Spinal cord (tissue), 10 donors: ENCODE measurements around the gene TLCD3A. TPM values are rescaled to one million over a fixed set of nuclear protein-coding genes. Genes with fewer than 3 reads are reported as not detected.
"Not testable (repeated sequence)": the region's sequence is repeated elsewhere in the genome, so short reads cannot be mapped to it uniquely, and the experiment has no call there.

Source experiments
- DNase-seq, 6 donors: peaks; one replicate each; pipeline versions ENCODE4 v3.0.0 to v3.0.0-alpha.2; 2013 to 2015; ENCODE audit warnings: low spot score in 6 of 6, low read depth in 4 of 6
- H3K27ac ChIP-seq: one replicate; pipeline ENCODE4 v1.5.1; 2013; ENCODE audit warnings: low read depth, low read length, control low read depth
- H3K27me3 ChIP-seq: one replicate; pipeline ENCODE4 v1.6.1; 2013; ENCODE audit warnings: low read length; ENCODE audit not compliant: control insufficient read depth, insufficient read depth
- H3K36me3 ChIP-seq: one replicate; pipeline ENCODE4 v1.6.1; 2013; ENCODE audit warnings: low read length; ENCODE audit not compliant: control insufficient read depth, insufficient read depth
- H3K4me1 ChIP-seq: one replicate; pipeline ENCODE4 v1.6.1; 2013; ENCODE audit warnings: low read length; ENCODE audit not compliant: control insufficient read depth, insufficient read depth
- H3K4me3 ChIP-seq: one replicate; pipeline ENCODE4 v1.5.1; 2013; ENCODE audit warnings: low read depth, low read length, control low read depth
- H3K9me3 ChIP-seq: one replicate; pipeline ENCODE4 v1.6.1; 2013; ENCODE audit warnings: low read length; ENCODE audit not compliant: control insufficient read depth, insufficient read depth
- WGBS: methylation state at CpG from one replicate; pipeline ENCODE4 v1.1.5; 2013; ENCODE audit warnings: missing lambda C conversion rate; ENCODE audit not compliant: insufficient coverage; 5-methylcytosine and 5-hydroxymethylcytosine counted together
- polyA plus RNA-seq, 2 donors: library from polyadenylated mRNA; unstranded; fragments of 120-200 nt; gene quantifications; one replicate each; pipeline ENCODE4 v1.2.1, GENCODE V29; 2013; ENCODE audit not compliant: insufficient read length in 2 of 2
- total RNA-seq, 2 donors: library from RNA; depleted of rRNA in 1 of 2; stranded (reverse); fragments of 120-200 nt in 1 of 2; fragments of >200 nt in 1 of 2; gene quantifications; one replicate each; pipeline versions ENCODE4 v1.2.3 to v1.2.4, GENCODE V29; 2013 to 2014
- donor health status: healthy.

The TLCD3A gene
- total and polyA plus RNA-seq, 4 donors, result 11.3 to 27.6 (median 21.2) TPM

- no peak for DNase-seq
- H3K9me3 ChIP-seq, result no peaks in the 10 kb centered on the region
- no peak overlapping the region for H3K4me3 ChIP-seq
- peaks cover 68% of the 10 kb centered on the region for H3K36me3 ChIP-seq
- H3K27ac ChIP-seq, result no peak overlapping the region
- H3K27me3 ChIP-seq, result no peaks in the 10 kb centered on the region
- WGBS, result 92% methylated on average over 3 of the region's 9 CpGs
- peaks cover 10% of the 10 kb centered on the region for H3K4me1 ChIP-seq
These were observed 13.8 kb downstream of the TLCD3A start for GRCh38 chr17:746181-746580.

GRCh38 chr17:746783-747629 lies 14.6 kb downstream of the TLCD3A start:
- no peak for DNase-seq
- H3K27ac ChIP-seq, result no peak overlapping the region
- H3K4me3 ChIP-seq, result no peak overlapping the region
- peaks cover 14% of the 10 kb centered on the region for H3K4me1 ChIP-seq
- 91% methylated on average over 33 of the region's 38 CpGs for WGBS
- H3K36me3 ChIP-seq, result peaks cover 60% of the 10 kb centered on the region
- no peaks in the 10 kb centered on the region for H3K27me3 ChIP-seq
- no peaks in the 10 kb centered on the region for H3K9me3 ChIP-seq

- not testable (repeated sequence) for H3K27me3 ChIP-seq, H3K9me3 ChIP-seq, DNase-seq, H3K4me3 ChIP-seq, H3K27ac ChIP-seq
- peaks cover 26% of the 10 kb centered on the region for H3K4me1 ChIP-seq
- WGBS, result 82% methylated on average over 2 of the region's 4 CpGs
- H3K36me3 ChIP-seq, result peaks cover 48% of the 10 kb centered on the region
These were observed 16.2 kb downstream of the TLCD3A start for GRCh38 chr17:748604-749003.

- Histone ChIP-seq H3K4me1 (peaks cover 26% of the 10 kb centered on the region), H3K36me3 (peaks cover 41% of the 10 kb centered on the region)
- DNase-seq, H3K27me3 ChIP-seq, H3K9me3 ChIP-seq, H3K4me3 ChIP-seq, H3K27ac ChIP-seq: not testable (repeated sequence)
- 83% methylated on average over 6 of the region's 7 CpGs for WGBS
These were observed 17.0 kb downstream of the TLCD3A start for GRCh38 chr17:749359-749758.

- Histone ChIP-seq H3K4me1 (peaks cover 26% of the 10 kb centered on the region), H3K4me3 (peak overlapping the region; percentile 48), H3K36me3 (peaks cover 29% of the 10 kb centered on the region), H3K9me3 (no peaks in the 10 kb centered on the region), H3K27me3 (no peaks in the 10 kb centered on the region), H3K27ac (no peak overlapping the region)
- WGBS, result 92% methylated on average over 3 of the region's 8 CpGs
- DNase-seq, result peak in 1 of 6 donors; percentile 41
These were observed 18.1 kb downstream of the TLCD3A start for GRCh38 chr17:750431-751037.

- Histone ChIP-seq H3K36me3 (peaks cover 20% of the 10 kb centered on the region), H3K27ac (no peak overlapping the region), H3K9me3 (no peaks in the 10 kb centered on the region), H3K4me3 (peak overlapping the region; percentile 48), H3K4me1 (peaks cover 26% of the 10 kb centered on the region), H3K27me3 (no peaks in the 10 kb centered on the region)
- DNase-seq, result peak in 2 of 6 donors; percentile 54 to 55
- WGBS, result 1% methylated on average over 49 of the region's 49 CpGs
These were observed 19.0 kb downstream of the TLCD3A start for GRCh38 chr17:751269-752001.

- Histone ChIP-seq H3K27ac (peak within 1 kb of the TSS; percentile 52), H3K9me3 (no peaks in the 10 kb centered on the region), H3K4me1 (peaks cover 26% of the 10 kb centered on the region), H3K4me3 (peak within 1 kb of the TSS; percentile 48), H3K36me3 (peaks cover 18% of the 10 kb centered on the region), H3K27me3 (no peaks in the 10 kb centered on the region)
- WGBS, result 0% methylated on average over 87 of the region's 87 CpGs
- peak; percentile 78 to 97 (median 88) for DNase-seq
These were observed 19.7 kb downstream of the TLCD3A start, which contains the start of gene GEMIN4 for GRCh38 chr17:752002-752619. GEMIN4 (minus strand) TSS chr17:752264; CDS start chr17:752142, 122 bp downstream.

GRCh38 chr17:752620-753219 lies 20.3 kb downstream of the TLCD3A start:
- H3K36me3 ChIP-seq, result peaks cover 18% of the 10 kb centered on the region
- H3K4me1 ChIP-seq, result peaks cover 26% of the 10 kb centered on the region
- H3K27ac ChIP-seq, result peak overlapping the region; percentile 52
- peak in 4 of 6 donors; percentile 26 to 89 (median 60) for DNase-seq
- no peaks in the 10 kb centered on the region for H3K27me3 ChIP-seq
- WGBS, result 6% methylated on average over 34 of the region's 43 CpGs
- peak overlapping the region; percentile 48 for H3K4me3 ChIP-seq
- no peaks in the 10 kb centered on the region for H3K9me3 ChIP-seq

- WGBS, result 88% methylated on average over 5 of the region's 13 CpGs
- H3K4me3 ChIP-seq, result no peak overlapping the region
- H3K27me3 ChIP-seq, result no peaks in the 10 kb centered on the region
- peaks cover 15% of the 10 kb centered on the region for H3K36me3 ChIP-seq
- H3K27ac ChIP-seq, result no peak overlapping the region
- peaks cover 26% of the 10 kb centered on the region for H3K4me1 ChIP-seq
- peak in 1 of 6 donors; percentile 15 for DNase-seq
- H3K9me3 ChIP-seq, result no peaks in the 10 kb centered on the region
These were observed 21.0 kb downstream of the TLCD3A start for GRCh38 chr17:753418-753817.
